Naive thymus-derived CD8-positive, alpha-beta T cell (primary cell): Measurements from ENCODE around the gene ATP8B1. TPM values are rescaled to one million over a fixed set of nuclear protein-coding genes. Genes with fewer than 3 reads are reported as not detected.

Source experiments
- ATAC-seq, 2 donors: fragments of 150-1000 bp; cut with Tn5 transposase in 1 of 2; sonication (Bioruptor Pico), chemical (Tn5 transposase) in 1 of 2; 1 replicate in 1 of 2; 2 replicates in 1 of 2; pipeline ENCODE4 v1.10.0; 2021; ENCODE audit warnings: mild to moderate bottlenecking in 2 of 2, moderate library complexity in 2 of 2
- POLR2A ChIA-PET: fragments of 350-600 bp; sonication (Branson Sonifier 250); formaldehyde crosslinking; loops from one replicate; lab custom pipeline; 2021; ENCODE audit warnings: antibody characterized with exemption; lab: Charles Lee
- DNase-seq, 10 donors: peaks; one replicate each; pipeline versions ENCODE4 v3.0.0 to v3.0.0-alpha.2; 2020 to 2022
- H3K27ac Mint-ChIP-seq, 10 donors: one replicate each; pipeline ENCODE4 v1.8.0; 2020 to 2022; ENCODE audit warnings: mild to moderate bottlenecking in 10 of 10, mixed read lengths in 10 of 10, moderate library complexity in 4 of 10, inconsistent platforms in 1 of 10
- H3K27me3 Mint-ChIP-seq, 5 donors: one replicate each; pipeline ENCODE4 v1.8.0; 2021 to 2022; ENCODE audit warnings: mixed read lengths in 5 of 5
- H3K36me3 Mint-ChIP-seq, 3 donors: one replicate each; pipeline ENCODE4 v1.8.0; 2020 to 2022; ENCODE audit warnings: mixed read lengths in 3 of 3, mild to moderate bottlenecking in 2 of 3, inconsistent platforms in 1 of 3
- H3K4me1 Mint-ChIP-seq, 4 donors: one replicate each; pipeline ENCODE4 v1.8.0; 2021 to 2022; ENCODE audit warnings: mixed read lengths in 4 of 4
- H3K4me3 Mint-ChIP-seq, 10 donors: one replicate each; pipeline ENCODE4 v1.8.0; 2020 to 2022; ENCODE audit warnings: mild to moderate bottlenecking in 10 of 10, mixed read lengths in 10 of 10, moderate library complexity in 6 of 10, inconsistent platforms in 1 of 10
- H3K9me3 Mint-ChIP-seq, 9 donors: one replicate each; pipeline ENCODE4 v1.8.0; 2020 to 2022; ENCODE audit warnings: mixed read lengths in 9 of 9, mild to moderate bottlenecking in 3 of 9, inconsistent platforms in 1 of 9, moderate library complexity in 1 of 9
- polyA plus RNA-seq, 3 donors: library from polyadenylated mRNA; unstranded; fragments of 300-500 nt; fragmentation: Illumina TruSeq; gene quantifications; one replicate each; pipeline ENCODE4 v1.2.3, GENCODE V29; 2021
- total RNA-seq, 8 experiments: library from RNA in 2 of 8; stranded (reverse) in 2 of 8; gene quantifications; one replicate each; pipeline ENCODE4 v1.2.3 and lab custom pipeline; 2021 to 2026

Gene ATP8B1
- total and polyA plus RNA-seq, 5 experiments from 2014 or later: 0.08 TPM; not detected in 4

- ATAC-seq (no peak), DNase-seq (no peak)
- Mint-ChIP-seq H3K27ac (no peak overlapping the region), H3K36me3 (peaks cover 0 to 4% (median 0%) of the 10 kb centered on the region in 3 donors), H3K4me1 (peaks cover 7 to 14% (median 9%) of the 10 kb centered on the region in 4 donors), H3K4me3 (no peak overlapping the region), H3K9me3 (no peaks in the 10 kb centered on the region), H3K27me3 (no peaks in the 10 kb centered on the region)
- POLR2A ChIA-PET: no interaction called here
These were observed 31.9 kb downstream of the ATP8B1 start for GRCh38 chr18:57771193-57771592.

GRCh38 chr18:57768537-57769326 lies 34.4 kb downstream of the ATP8B1 start:
- H3K4me3 Mint-ChIP-seq: no peak overlapping the region
- POLR2A ChIA-PET: no interaction called here
- peaks cover 0 to 4% (median 0%) of the 10 kb centered on the region in 4 donors for H3K4me1 Mint-ChIP-seq
- H3K27ac Mint-ChIP-seq: no peak overlapping the region
- H3K27me3 Mint-ChIP-seq: no peaks in the 10 kb centered on the region
- ATAC-seq (no peak), DNase-seq (no peak)
- no peaks in the 10 kb centered on the region for H3K9me3 Mint-ChIP-seq
- peaks cover 0 to 4% (median 2%) of the 10 kb centered on the region in 3 donors for H3K36me3 Mint-ChIP-seq

- DNase-seq (no peak), ATAC-seq (no peak)
- no peak overlapping the region for H3K27ac Mint-ChIP-seq
- H3K36me3 Mint-ChIP-seq: peaks cover 0 to 4% (median 2%) of the 10 kb centered on the region in 3 donors
- no peak overlapping the region for H3K4me3 Mint-ChIP-seq
- H3K27me3 Mint-ChIP-seq: no peaks in the 10 kb centered on the region
- H3K4me1 Mint-ChIP-seq: peaks cover 0 to 4% (median 0%) of the 10 kb centered on the region in 4 donors
- POLR2A ChIA-PET: no interaction called here
- no peaks in the 10 kb centered on the region for H3K9me3 Mint-ChIP-seq
These were observed 35.7 kb downstream of the ATP8B1 start for GRCh38 chr18:57767259-57768050.

GRCh38 chr18:57764995-57765394 lies 38.1 kb downstream of the ATP8B1 start:
- ATAC-seq: no peak
- H3K4me1 Mint-ChIP-seq: peaks cover 0 to 2% (median 0%) of the 10 kb centered on the region in 4 donors

GRCh38 chr18:57764087-57764486 lies 39.0 kb downstream of the ATP8B1 start:
- H3K4me1 Mint-ChIP-seq: peaks cover 0 to 2% (median 0%) of the 10 kb centered on the region in 4 donors
- peaks cover 0 to 7% (median 0%) of the 10 kb centered on the region in 9 donors for H3K9me3 Mint-ChIP-seq
- ATAC-seq: no peak
- H3K4me3 Mint-ChIP-seq: no peak overlapping the region
- DNase-seq: no peak
- no peak overlapping the region for H3K27ac Mint-ChIP-seq
- H3K27me3 Mint-ChIP-seq: no peaks in the 10 kb centered on the region
- peaks cover 0 to 7% (median 4%) of the 10 kb centered on the region in 3 donors for H3K36me3 Mint-ChIP-seq
- POLR2A ChIA-PET: no interaction called here

More at GRCh38 chr18:57764995-57765394, 38.1 kb downstream of the ATP8B1 start:
- POLR2A ChIA-PET: no interaction called here
- H3K27ac Mint-ChIP-seq: no peak overlapping the region
- H3K4me3 Mint-ChIP-seq: no peak overlapping the region
- peaks cover 0 to 4% (median 0%) of the 10 kb centered on the region in 9 donors for H3K9me3 Mint-ChIP-seq
- H3K36me3 Mint-ChIP-seq: peaks cover 0 to 6% (median 4%) of the 10 kb centered on the region in 3 donors
- H3K27me3 Mint-ChIP-seq: no peaks in the 10 kb centered on the region
- DNase-seq: no peak

- no peak for ATAC-seq
- peaks cover 0 to 2% (median 0%) of the 10 kb centered on the region in 4 donors for H3K4me1 Mint-ChIP-seq
- no peak overlapping the region for H3K4me3 Mint-ChIP-seq
- DNase-seq: no peak
- peaks cover 0 to 7% (median 0%) of the 10 kb centered on the region in 9 donors for H3K9me3 Mint-ChIP-seq
- POLR2A ChIA-PET: no interaction called here
- no peak overlapping the region for H3K27ac Mint-ChIP-seq
- peaks cover 0 to 7% (median 4%) of the 10 kb centered on the region in 3 donors for H3K36me3 Mint-ChIP-seq
- no peaks in the 10 kb centered on the region for H3K27me3 Mint-ChIP-seq
These were observed 40.4 kb downstream of the ATP8B1 start for GRCh38 chr18:57762686-57763085.

- Mint-ChIP-seq H3K4me1 (no peaks in the 10 kb centered on the region), H3K27me3 (no peaks in the 10 kb centered on the region)
These were observed 43.5 kb downstream of the ATP8B1 start for GRCh38 chr18:57759650-57760049.

GRCh38 chr18:57755473-57756067 lies 47.5 kb downstream of the ATP8B1 start:
- Mint-ChIP-seq H3K27ac (no peak overlapping the region), H3K36me3 (peaks cover 0 to 5% (median 0%) of the 10 kb centered on the region in 3 donors), H3K4me3 (no peak overlapping the region), H3K9me3 (peaks cover 0 to 14% (median 2%) of the 10 kb centered on the region in 9 donors), H3K4me1 (peaks cover 0 to 9% (median 3%) of the 10 kb centered on the region in 4 donors), H3K27me3 (no peaks in the 10 kb centered on the region)
- no peak for DNase-seq
- POLR2A ChIA-PET: no interaction called here
- no peak for ATAC-seq

More at GRCh38 chr18:57759650-57760049, 43.5 kb downstream of the ATP8B1 start:
- peaks cover 0 to 14% (median 2%) of the 10 kb centered on the region in 9 donors for H3K9me3 Mint-ChIP-seq
- no peak overlapping the region for H3K4me3 Mint-ChIP-seq
- no peak overlapping the region for H3K27ac Mint-ChIP-seq
- POLR2A ChIA-PET: no interaction called here
- DNase-seq (no peak), ATAC-seq (no peak)
- peaks cover 0 to 7% (median 0%) of the 10 kb centered on the region in 3 donors for H3K36me3 Mint-ChIP-seq

GRCh38 chr18:57754577-57755338 lies 48.4 kb downstream of the ATP8B1 start:
- no peaks in the 10 kb centered on the region for H3K36me3 Mint-ChIP-seq
- no peak overlapping the region for H3K27ac Mint-ChIP-seq
- ATAC-seq (no peak), DNase-seq (no peak)
- peaks cover 0 to 14% (median under 1%) of the 10 kb centered on the region in 9 donors for H3K9me3 Mint-ChIP-seq
- POLR2A ChIA-PET: no interaction called here
- H3K27me3 Mint-ChIP-seq: no peaks in the 10 kb centered on the region
- H3K4me1 Mint-ChIP-seq: peaks cover 0 to 9% (median 3%) of the 10 kb centered on the region in 4 donors
- H3K4me3 Mint-ChIP-seq: no peak overlapping the region

- POLR2A ChIA-PET: no interaction called here
- Mint-ChIP-seq H3K9me3 (peaks cover 0 to 14% (median 0%) of the 10 kb centered on the region in 9 donors), H3K27me3 (peaks cover 0 to 1% (median 0%) of the 10 kb centered on the region in 5 donors), H3K4me1 (peaks cover 1 to 13% (median 7%) of the 10 kb centered on the region in 4 donors), H3K27ac (no peak overlapping the region), H3K4me3 (no peak overlapping the region), H3K36me3 (no peaks in the 10 kb centered on the region)
- ATAC-seq (no peak), DNase-seq (no peak)
These were observed 50.1 kb downstream of the ATP8B1 start for GRCh38 chr18:57753063-57753462.

GRCh38 chr18:57749604-57749970 lies 53.5 kb downstream of the ATP8B1 start:
- H3K4me3 Mint-ChIP-seq: no peak overlapping the region
- DNase-seq (no peak), ATAC-seq (no peak)
- no peaks in the 10 kb centered on the region for H3K36me3 Mint-ChIP-seq
- peaks cover 0 to 1% (median 0%) of the 10 kb centered on the region in 5 donors for H3K27me3 Mint-ChIP-seq
- no peak overlapping the region for H3K27ac Mint-ChIP-seq
- POLR2A ChIA-PET: no interaction called here
- peaks cover 3 to 16% (median 7%) of the 10 kb centered on the region in 4 donors for H3K4me1 Mint-ChIP-seq
- no peaks in the 10 kb centered on the region for H3K9me3 Mint-ChIP-seq
